Ascending aorta (tissue), 2 donors: Measurements from ENCODE around the gene DNAI2. TPM values are rescaled to one million over a fixed set of nuclear protein-coding genes. Genes with fewer than 3 reads are reported as not detected.

ENCODE experiments used
- DNase-seq, 2 donors: peaks; one replicate each; pipeline ENCODE4 v3.0.0-alpha.2; 2019; ENCODE audit warnings: low spot score in 2 of 2
- H3K27ac ChIP-seq, 2 donors: fragments of 200-600 bp; sonication (generic); one replicate each; pipeline ENCODE4 v1.5.1; 2016 to 2017; ENCODE audit warnings: mild to moderate bottlenecking in 1 of 2
- H3K27me3 ChIP-seq: fragments of 200-600 bp; sonication (generic); one replicate; pipeline ENCODE4 v1.5.1; 2017
- H3K36me3 ChIP-seq, 2 donors: fragments of 200-600 bp; sonication (generic); one replicate each; pipeline ENCODE4 v1.5.1; 2016
- H3K4me1 ChIP-seq, 2 donors: fragments of 200-600 bp; sonication (generic); one replicate each; pipeline ENCODE4 v1.5.1; 2016 to 2017; ENCODE audit warnings: mild to moderate bottlenecking in 1 of 2
- H3K4me3 ChIP-seq, 2 donors: fragments of 200-600 bp; sonication (generic); one replicate each; pipeline ENCODE4 v1.5.1; 2016 to 2017; ENCODE audit warnings: mild to moderate bottlenecking in 1 of 2
- H3K9me3 ChIP-seq, 2 donors: fragments of 200-600 bp; sonication (generic); one replicate each; pipeline ENCODE4 v1.5.1; 2016
- intact Hi-C: fragments of 100-400 bp; cut with DNase I; formaldehyde crosslinking; loops from one replicate; pipeline ENCODE4 v1.15.1; 2023
- total RNA-seq: library from RNA; depleted of rRNA; stranded (reverse); fragments of >200 nt; gene quantifications from one replicate; pipeline ENCODE4 v1.1.0, GENCODE V29; 2016
- TF ChIP-seq, protein P1 (sequence below), 3 experiments: fragments of 200-600 bp in 2 of 3; fragments of 450-650 bp in 1 of 3; sonication (generic) in 2 of 3; IDR thresholded peaks; one replicate each; pipeline ENCODE4 v1.5.1; 2016 to 2019; ENCODE audit warnings: antibody characterized with exemption in 3 of 3, mild to moderate bottlenecking in 1 of 3, moderate library complexity in 1 of 3

The DNAI2 gene
- total RNA-seq, 1 donor from 2014 or later, result not detected

DNA sequence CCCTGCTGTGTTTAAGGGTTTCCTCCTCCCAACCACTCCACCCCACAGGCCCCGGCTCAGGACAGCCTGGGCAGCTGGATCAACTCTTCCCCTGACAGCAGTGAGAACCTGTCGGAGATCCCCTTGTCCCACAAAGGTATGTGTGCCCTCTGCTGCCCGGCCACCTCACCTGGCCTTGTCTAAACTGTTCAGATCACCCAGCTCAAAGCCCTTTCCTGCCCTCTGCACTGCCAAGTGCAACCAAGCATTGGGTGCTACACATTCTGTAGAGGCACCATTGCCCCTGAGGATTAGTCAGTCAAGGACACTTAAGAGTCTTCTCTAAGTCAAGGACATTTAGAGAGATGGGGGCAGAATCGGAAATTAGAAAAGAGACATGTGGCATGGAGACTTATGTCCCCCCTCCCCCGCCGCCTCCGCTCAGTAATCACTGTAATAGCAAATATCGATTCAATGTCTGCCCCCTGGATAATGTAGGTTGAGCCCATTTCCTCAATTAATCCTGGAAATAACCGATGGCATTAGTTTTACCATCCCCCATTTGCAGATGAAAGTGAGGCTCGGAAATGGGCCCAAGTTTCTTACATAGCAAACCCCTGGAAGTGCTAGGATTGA is 79.5 kb downstream of the DNAI2 start:
- DNase-seq, result no peak
- Histone ChIP-seq H3K4me3 (no peak overlapping the region), H3K4me1 (peaks cover 0 to 5% of the 10 kb centered on the region in 2 donors), H3K9me3 (no peaks in the 10 kb centered on the region), H3K27me3 (peaks cover 4% of the 10 kb centered on the region), H3K27ac (no peak overlapping the region), H3K36me3 (no peaks in the 10 kb centered on the region)
- intact Hi-C loops, result no loop called here
- TF ChIP-seq, protein P1, sequence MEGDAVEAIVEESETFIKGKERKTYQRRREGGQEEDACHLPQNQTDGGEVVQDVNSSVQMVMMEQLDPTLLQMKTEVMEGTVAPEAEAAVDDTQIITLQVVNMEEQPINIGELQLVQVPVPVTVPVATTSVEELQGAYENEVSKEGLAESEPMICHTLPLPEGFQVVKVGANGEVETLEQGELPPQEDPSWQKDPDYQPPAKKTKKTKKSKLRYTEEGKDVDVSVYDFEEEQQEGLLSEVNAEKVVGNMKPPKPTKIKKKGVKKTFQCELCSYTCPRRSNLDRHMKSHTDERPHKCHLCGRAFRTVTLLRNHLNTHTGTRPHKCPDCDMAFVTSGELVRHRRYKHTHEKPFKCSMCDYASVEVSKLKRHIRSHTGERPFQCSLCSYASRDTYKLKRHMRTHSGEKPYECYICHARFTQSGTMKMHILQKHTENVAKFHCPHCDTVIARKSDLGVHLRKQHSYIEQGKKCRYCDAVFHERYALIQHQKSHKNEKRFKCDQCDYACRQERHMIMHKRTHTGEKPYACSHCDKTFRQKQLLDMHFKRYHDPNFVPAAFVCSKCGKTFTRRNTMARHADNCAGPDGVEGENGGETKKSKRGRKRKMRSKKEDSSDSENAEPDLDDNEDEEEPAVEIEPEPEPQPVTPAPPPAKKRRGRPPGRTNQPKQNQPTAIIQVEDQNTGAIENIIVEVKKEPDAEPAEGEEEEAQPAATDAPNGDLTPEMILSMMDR (IDR thresholded peaks at IDR 0.05), result no peak

DNA sequence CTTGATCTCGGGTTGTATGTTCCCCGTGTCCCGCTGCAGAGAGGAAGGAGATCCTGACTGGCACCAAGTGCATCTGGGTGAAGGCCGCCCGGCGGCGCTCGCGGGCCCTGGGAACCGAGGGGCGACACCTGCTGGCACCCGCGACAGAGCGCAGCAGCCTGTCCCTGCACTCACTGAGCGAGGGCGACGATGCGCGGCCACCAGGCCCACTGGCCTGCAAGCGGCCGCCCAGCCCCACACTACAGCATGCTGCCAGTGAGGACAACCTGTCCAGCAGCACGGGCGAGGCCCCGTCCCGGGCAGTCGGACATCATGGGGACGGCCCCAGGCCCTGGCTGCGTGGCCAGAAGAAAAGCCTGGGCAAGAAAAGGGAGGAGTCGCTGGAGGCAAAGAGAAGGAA is 80.1 kb downstream of the DNAI2 start:
- no peaks in the 10 kb centered on the region for H3K9me3 ChIP-seq
- peaks cover 0 to 5% of the 10 kb centered on the region in 2 donors for H3K4me1 ChIP-seq
- intact Hi-C loops, result no loop called here
- no peak for DNase-seq
- TF ChIP-seq, protein P1 (IDR thresholded peaks at IDR 0.05), result peak in 2 of 3 experiments; percentile 10 to 18
- no peak overlapping the region for H3K4me3 ChIP-seq
- H3K27me3 ChIP-seq, result peaks cover 4% of the 10 kb centered on the region
- H3K36me3 ChIP-seq, result no peaks in the 10 kb centered on the region
- H3K27ac ChIP-seq, result no peak overlapping the region

DNA sequence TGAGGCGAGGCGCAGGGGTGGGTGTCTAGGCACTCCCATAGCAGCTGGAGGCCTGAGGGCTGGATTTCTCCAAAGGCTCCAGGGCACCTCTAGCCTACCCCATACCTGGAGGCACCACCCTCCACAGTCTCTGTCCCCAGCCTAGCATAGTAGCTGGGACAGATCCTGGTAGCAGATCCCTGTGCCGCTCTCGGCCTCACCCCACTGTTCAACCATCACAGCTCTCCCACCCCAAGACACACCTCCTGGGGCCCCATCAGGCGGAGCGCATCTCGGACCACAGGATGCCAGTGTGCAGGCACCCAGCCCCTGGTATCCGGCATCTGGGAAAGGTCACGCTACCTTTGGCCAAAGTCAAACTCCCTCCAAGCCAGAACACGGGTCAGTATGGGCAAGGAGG is 80.5 kb downstream of the DNAI2 start:
- Histone ChIP-seq H3K4me3 (no peak overlapping the region), H3K36me3 (no peaks in the 10 kb centered on the region), H3K4me1 (peaks cover 0 to 5% of the 10 kb centered on the region in 2 donors), H3K27me3 (peaks cover 4% of the 10 kb centered on the region), H3K9me3 (no peaks in the 10 kb centered on the region), H3K27ac (no peak overlapping the region)
- intact Hi-C loops, result no loop called here
- no peak for DNase-seq
- TF ChIP-seq, protein P1 (IDR thresholded peaks at IDR 0.05), result no peak

DNA sequence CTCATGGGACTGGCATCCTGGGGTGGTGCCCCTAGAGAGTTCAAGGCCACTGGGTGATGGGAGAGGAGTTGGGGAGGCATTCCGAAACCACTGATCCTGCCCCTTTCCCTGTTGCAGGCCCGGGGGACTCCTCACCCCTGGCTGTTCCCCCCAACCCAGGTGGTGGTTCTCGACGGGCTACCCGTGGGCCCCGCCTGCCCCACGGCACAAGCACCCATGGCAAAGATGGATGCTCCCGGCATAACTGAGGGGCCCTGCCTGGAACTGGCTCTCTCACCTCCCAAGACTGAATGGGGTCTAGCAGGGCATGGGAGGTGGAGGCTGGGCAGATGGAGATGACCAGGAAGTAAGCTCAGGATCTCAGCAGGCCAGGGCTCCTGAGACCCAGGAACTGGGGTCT is 81.0 kb downstream of the DNAI2 start:
- Histone ChIP-seq H3K36me3 (no peaks in the 10 kb centered on the region), H3K9me3 (no peaks in the 10 kb centered on the region), H3K27me3 (peaks cover 4% of the 10 kb centered on the region), H3K4me1 (peaks cover 0 to 5% of the 10 kb centered on the region in 2 donors), H3K4me3 (no peak overlapping the region), H3K27ac (no peak overlapping the region)
- intact Hi-C loops, result no loop called here
- TF ChIP-seq, protein P1 (IDR thresholded peaks at IDR 0.05), result no peak
- no peak for DNase-seq

DNA sequence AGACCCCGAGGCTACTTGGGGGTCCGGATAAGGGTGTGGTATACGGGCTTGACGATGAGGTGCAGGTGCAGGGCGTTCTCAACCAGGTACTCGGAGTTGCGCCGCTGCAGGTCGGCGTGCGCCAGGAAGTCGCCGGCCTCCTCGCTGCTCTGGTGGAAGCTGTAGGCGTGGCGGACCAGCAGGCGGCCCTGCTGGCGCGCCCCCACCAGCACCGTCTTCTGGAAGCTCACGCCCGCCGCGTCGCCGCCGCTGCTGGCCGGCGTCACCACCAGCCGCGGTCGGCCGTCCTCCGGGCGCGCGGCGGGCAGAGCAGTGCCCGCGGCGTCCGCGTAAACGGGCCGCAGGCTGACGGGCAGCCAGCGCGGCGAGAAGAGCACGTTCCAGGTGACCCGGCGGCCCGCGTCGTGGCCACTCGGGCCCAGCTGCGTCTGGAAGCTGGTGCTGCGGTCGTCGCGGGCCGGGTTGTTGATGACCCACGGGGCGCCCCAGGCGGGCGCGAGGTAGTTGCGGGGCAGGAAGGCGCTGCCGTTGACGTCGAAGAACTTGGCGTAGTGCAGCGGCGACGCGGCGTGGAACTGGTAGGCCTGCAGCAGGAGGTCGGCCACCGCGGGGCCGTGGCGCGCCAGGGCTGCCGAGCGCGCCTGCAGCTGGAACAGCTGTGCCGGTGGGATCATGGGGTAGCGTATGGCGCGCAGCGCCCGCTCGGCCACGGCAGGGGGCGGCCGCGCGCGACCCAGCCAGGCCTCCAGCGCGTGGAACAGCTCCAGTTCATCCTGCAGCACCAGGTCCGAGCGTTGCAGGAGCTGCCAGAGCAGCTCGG is 82.8 kb downstream of the DNAI2 start:
- TF ChIP-seq, protein P1 (IDR thresholded peaks at IDR 0.05), result no peak

More for the DNA sequence above, 82.8 kb downstream of the DNAI2 start:
- Histone ChIP-seq H3K27me3 (peaks cover 17% of the 10 kb centered on the region), H3K27ac (no peak overlapping the region), H3K36me3 (no peaks in the 10 kb centered on the region), H3K4me3 (peak overlapping the region; percentile 26 to 39), H3K9me3 (no peaks in the 10 kb centered on the region), H3K4me1 (peaks cover 0 to 5% of the 10 kb centered on the region in 2 donors)
- no peak for DNase-seq
- intact Hi-C loops, result no loop called here
